ENCODE data around the gene TOR4A. TPM values are rescaled to one million over a fixed set of nuclear protein-coding genes. Genes with fewer than 3 reads are reported as not detected.
"Not testable (repeated sequence)": the region's sequence is repeated elsewhere in the genome, so short reads cannot be mapped to it uniquely, and the experiment has no call there.

The TOR4A gene
- total RNA-seq, 1 experiment from 2014 or later: 13.4 TPM

GRCh38 chr9:137317718-137318511 is 40.4 kb downstream of the TOR4A start:
- peak; percentile 11 for DNase-seq (ENCODE audit: low read depth)

- DNase-seq (ENCODE audit: low read depth): no peak
Observed at GRCh38 chr9:137318602-137319001, 41.1 kb downstream of the TOR4A start.

GRCh38 chr9:137319011-137319738 is 41.6 kb downstream of the TOR4A start:
- peak; percentile 51 for DNase-seq (ENCODE audit: low read depth)

GRCh38 chr9:137319739-137320551 is 42.4 kb downstream of the TOR4A start:
- DNase-seq (ENCODE audit: low read depth): peak; percentile 8

- DNase-seq (ENCODE audit: low read depth): peak; percentile 4
Observed at GRCh38 chr9:137320555-137321384, 43.2 kb downstream of the TOR4A start.

- peak; percentile 7 for DNase-seq (ENCODE audit: low read depth)
Observed at GRCh38 chr9:137321726-137322361, 44.3 kb downstream of the TOR4A start.

- DNase-seq (ENCODE audit: low read depth): peak; percentile 3
Observed at GRCh38 chr9:137323531-137324331, 46.2 kb downstream of the TOR4A start.

- no peak for DNase-seq (ENCODE audit: low read depth)
Observed at GRCh38 chr9:137325124-137325523, 47.6 kb downstream of the TOR4A start.

- DNase-seq (ENCODE audit: low read depth): no peak
Observed at GRCh38 chr9:137325799-137326198, 48.3 kb downstream of the TOR4A start.

- DNase-seq (ENCODE audit: low read depth): no peak
Observed at GRCh38 chr9:137326445-137327065, 49.0 kb downstream of the TOR4A start.

- not testable (repeated sequence) for DNase-seq (ENCODE audit: low read depth)
Observed at GRCh38 chr9:137327641-137328550, 50.4 kb downstream of the TOR4A start.

- DNase-seq (ENCODE audit: low read depth): not testable (repeated sequence)
Observed at GRCh38 chr9:137329590-137329989, 52.1 kb downstream of the TOR4A start.

GRCh38 chr9:137330689-137331088 is 53.2 kb downstream of the TOR4A start:
- no peak for DNase-seq (ENCODE audit: low read depth)

GRCh38 chr9:137331929-137332328 is 54.4 kb downstream of the TOR4A start:
- no peak for DNase-seq (ENCODE audit: low read depth)

All from Daoy (cell line).